Endothelial cell of hepatic sinusoid (primary cell): Measurements from ENCODE around the gene LHX8.
"Not testable (repeated sequence)": the region's sequence is repeated elsewhere in the genome, so short reads cannot be mapped to it uniquely, and the experiment has no call there.

ENCODE experiments used
- in situ Hi-C: cut with HindIII; loops from 2 replicates; pipeline ENCODE4 v1.10.0; 2017; ENCODE audit warnings: low sequenced_read_pairs

Gene LHX8

GRCh38 chr1:75132812-75133619, 1.2 kb upstream of the LHX8 start:
- in situ Hi-C loops = no loop called here

- in situ Hi-C loops = no loop called here
These were observed 722 bp downstream of the LHX8 start for GRCh38 chr1:75134647-75135572.

- in situ Hi-C loops = no loop called here
These were observed 1.5 kb downstream of the LHX8 start for GRCh38 chr1:75135573-75136194.

DNA sequence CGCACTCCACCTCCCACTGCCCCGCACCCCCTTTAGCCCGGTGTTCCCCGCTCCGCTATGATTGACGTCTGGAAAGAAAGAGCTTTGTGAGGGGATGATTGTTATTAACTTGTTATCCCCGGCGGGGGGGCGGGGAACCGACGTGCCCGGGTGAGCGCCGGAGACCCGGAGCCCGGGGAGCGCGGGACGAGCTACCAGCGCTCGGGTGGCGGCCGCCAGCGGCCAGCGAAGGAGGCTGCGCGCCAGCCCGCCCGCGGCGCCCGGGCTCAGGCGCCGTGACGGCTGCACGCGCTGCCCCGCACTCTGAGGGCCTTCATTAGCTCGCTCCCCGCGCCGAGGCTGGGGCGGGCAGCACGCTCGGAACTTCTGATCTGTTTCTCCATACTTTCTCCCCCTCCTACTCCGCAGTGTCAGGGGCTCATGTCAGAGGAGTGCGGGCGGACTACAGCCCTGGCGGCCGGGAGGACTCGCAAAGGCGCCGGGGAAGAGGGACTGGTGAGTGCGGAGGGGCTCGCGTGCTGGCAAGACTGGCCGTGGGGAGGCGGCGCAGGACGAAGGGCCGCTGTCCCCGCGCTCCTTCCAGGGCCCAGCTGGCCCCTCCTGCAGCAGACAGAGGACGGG, 2.1 kb downstream of the LHX8 start:
- in situ Hi-C loops = no loop called here

GRCh38 chr1:75136921-75137641, 2.9 kb downstream of the LHX8 start:
- in situ Hi-C loops = no loop called here

DNA sequence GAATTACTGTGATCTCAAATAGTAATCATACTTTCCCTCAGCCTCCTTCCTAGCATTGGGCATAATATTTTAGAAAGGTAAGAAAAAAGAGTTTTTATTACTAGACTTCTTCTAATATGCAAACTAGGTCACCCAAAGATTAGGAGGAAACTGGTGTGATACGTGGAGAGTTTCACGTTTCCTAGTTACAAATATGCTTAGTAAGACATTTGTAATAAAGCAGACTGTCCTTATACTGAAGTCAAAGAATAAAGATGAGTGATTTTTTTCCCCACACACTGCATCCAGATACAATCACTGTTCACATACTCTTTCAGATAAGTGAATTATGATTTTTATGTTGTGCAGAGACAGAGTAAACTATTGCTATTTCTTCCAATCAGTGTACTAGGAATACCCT, 17.9 kb downstream of the LHX8 start:
- in situ Hi-C loops = no loop called here

DNA sequence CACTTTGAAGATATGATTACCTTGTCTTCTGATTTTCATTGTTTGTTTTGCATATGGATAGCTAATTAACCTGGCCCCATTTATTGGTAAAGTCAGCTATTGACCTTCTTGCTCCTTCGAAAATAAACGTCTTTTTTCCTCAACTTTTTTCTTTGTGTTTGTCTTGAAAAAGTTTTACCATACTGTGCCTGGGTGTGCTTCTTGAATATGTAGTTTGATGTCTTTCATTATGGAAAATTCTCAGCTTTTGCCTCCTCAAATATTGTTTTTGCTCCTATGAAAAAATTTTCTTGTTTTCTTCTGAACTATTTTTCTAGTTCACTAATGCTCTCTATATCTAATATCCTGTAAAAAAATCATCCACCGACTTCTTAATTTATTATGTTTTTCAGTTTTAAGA, 25.0 kb downstream of the LHX8 start:
- in situ Hi-C loops = no loop called here

- in situ Hi-C loops = no loop called here
These were observed 31.1 kb downstream of the LHX8 start for GRCh38 chr1:75165264-75165663.

GRCh38 chr1:75166821-75167220, 32.6 kb downstream of the LHX8 start:
- in situ Hi-C loops = no loop called here

GRCh38 chr1:75170011-75170410, 35.8 kb downstream of the LHX8 start:
- in situ Hi-C loops = no loop called here

DNA sequence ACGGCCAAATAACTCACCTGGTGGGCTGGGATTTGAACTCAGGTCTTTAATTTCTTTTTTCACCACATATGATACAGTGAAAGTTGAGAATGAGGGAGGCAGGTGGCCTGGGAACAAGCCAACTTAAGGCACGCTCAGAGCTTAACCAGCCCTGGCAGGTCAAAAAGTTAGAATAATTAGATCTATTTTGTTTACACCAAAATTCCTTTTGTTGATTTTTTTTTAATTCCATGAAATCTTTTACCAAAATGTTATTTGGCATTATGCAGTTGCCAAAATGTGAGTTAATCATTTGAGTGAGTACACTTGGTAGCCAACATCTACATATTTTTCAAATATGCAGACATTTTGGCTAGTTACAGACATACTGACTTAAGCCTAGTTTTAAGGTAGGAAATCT, 36.8 kb downstream of the LHX8 start:
- in situ Hi-C loops = no loop called here

DNA sequence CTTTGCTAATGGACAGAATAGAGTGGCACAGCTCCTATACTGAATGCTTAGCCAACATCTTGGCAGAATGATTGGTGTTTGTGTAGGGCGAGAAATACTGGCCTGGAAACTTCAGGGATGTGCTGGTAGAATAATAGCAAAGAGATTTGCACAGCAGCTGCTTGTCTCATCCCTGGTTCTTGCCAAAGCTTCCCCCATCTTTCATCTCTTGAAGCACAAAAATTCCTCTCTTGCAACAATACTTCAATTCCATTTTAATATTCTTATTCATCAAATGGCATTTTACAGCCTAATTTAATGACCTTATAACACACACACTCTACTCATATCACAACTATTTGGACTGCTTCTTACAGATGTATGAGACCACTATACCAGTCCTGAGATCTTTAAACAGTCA, 37.7 kb downstream of the LHX8 start:
- in situ Hi-C loops = no loop called here

DNA sequence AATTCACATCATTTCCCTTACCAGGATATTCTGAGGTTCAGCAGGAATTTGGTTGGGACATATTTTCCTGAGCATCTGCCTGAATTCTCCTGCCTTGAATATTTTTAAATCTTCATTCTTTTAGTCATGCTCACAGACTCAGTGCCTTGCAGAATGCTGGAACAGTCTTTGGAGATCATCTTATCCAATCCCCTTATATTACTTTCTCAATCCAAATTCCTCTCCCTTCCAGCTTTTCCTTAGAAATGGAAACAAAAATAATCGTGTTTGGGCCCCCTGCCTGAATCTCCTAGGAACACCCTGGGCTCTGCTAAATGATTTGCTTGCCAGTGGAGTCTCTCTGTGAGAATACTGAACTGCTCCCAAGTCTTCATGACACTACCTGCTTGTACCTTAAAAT, 38.4 kb downstream of the LHX8 start:
- in situ Hi-C loops = no loop called here

DNA sequence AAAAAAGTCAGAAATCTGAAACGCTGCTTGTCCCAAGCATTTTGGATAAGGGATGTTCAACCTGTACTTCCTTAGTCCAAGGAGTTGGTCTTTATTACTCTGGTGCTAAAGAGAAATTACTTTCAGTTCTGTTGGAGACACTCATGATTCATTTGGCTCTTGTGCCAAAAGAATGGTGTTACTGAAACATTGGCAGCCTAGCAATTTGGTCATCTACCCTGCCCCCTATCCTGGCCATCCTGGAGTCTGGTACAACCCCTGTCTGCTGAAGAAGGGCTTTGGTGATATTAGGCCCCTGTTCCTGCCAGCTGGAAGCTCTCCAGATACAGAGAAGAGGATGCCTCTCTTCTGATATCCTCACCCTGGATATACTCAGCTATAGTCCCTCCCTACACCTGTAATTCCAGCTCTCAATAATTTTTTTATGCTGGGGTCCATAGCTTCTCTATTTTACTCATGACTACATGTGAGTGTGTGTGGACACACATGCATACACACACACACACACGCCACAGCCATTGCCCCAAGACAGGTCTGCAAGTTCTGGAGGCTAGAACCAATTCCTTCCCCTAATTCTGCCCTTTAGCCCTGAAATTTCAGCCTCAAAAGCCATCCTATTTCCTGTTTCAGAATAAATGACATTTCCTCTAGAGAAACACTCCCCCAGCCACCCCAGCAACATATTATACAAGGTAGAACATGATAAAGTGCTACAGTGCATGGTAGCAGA, 40.0 kb downstream of the LHX8 start:
- in situ Hi-C loops = no loop called here

- in situ Hi-C loops = not testable (repeated sequence)
These were observed 47.2 kb downstream of the LHX8 start for GRCh38 chr1:75181214-75181955.

DNA sequence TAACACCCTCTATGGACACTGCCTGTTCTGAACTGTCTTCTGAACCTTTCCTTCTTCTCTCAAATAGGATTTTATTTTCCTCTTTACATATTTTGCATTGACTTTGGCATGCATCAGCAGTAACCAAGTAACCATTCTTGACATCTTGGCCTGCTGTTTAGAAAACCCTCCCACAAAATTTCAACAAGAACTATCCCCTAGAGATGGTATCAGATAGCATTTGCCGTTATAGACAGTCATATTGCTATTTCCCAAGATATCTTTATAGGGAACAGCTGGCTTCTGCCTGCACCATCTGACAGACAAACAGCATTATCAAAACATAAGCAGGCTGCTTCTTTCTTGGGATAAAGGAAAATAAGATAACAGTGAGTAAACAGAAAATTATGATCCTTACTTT, 54.7 kb downstream of the LHX8 start:
- in situ Hi-C loops = no loop called here

GRCh38 chr1:75198163-75198562, 64.0 kb downstream of the LHX8 start:
- in situ Hi-C loops = loop anchor here (10.0 kb wide), 1 partner anchor 413 kb away; no protein-coding TSS in a partner anchor

DNA sequence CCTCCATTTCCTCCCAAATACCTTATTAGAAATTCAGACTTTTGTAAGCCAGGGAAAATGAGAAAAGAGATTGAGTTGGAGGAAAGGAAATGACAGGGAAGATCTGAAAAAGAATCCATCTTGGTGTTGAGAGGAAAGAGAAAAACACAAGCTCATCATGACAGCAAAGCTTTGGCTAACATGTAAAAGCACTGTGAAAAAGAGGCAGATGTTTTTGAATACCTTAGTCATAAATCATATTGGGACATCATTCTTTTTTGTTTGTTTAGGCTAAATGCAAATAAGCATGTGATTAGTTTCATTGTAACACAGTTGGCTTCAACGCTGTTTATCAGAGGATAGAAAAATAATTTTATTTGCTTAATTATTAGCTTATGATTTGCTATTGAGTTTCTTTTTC, 64.6 kb downstream of the LHX8 start:
- in situ Hi-C loops = loop anchor here (10.0 kb wide), 1 partner anchor 414 kb away; no protein-coding TSS in a partner anchor

DNA sequence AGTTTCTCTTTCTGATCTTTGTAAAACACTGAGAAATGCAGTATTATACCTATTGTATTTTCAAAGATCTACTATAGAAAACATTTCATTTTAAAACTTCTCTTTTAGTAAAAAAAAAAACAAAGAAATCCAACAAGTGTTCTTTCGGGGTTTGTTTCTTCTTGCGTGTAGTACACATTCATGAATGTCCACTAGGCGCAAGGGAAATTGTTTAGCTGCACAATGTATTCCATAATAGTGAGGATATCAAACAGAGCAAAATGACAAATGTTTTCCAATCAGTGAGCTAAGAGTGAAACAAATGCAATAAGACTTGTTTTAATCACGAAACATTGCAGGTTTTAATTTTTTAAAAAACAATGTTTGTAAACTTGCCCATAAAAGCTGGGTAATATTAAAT, 68.6 kb downstream of the LHX8 start:
- in situ Hi-C loops = no loop called here
